Stimulated activated CD8-positive, alpha-beta memory T cell treated with anti-CD3 and anti-CD28 coated beads, Interleukin-15, amount 100 ng/mL, for 24 hours (primary cell): Measurements from ENCODE around the gene ZNF70.
A peak's percentile ranks its signal among the peaks of the same experiment; 100 is the strongest.

Experiments
- DNase-seq: peaks from one replicate; pipeline ENCODE4 v3.0.0-alpha.2; 2020; ENCODE audit warnings: low read depth

Gene ZNF70

DNA sequence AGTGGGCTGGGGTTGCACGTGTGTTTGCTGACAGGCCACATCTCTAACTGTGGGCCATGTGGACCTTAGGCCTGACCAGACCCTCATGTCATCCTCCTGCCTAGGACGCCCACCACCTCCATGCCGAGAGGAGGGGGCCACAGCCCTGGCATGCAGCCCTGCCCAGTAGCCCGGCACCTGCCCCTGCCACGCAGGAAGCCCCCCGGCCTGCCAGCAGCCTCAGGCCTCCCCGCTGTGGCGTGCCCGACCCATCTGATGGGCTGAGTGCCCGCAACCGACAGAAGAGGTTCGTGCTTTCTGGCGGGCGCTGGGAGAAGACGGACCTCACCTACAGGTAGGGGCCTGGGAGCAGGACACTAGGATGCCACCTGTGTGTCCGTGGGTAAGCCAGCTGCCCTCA, 28.2 kb upstream of the ZNF70 start:
- no peak for DNase-seq

GRCh38 chr22:23778577-23778900, 27.6 kb upstream of the ZNF70 start:
- DNase-seq = no peak

DNA sequence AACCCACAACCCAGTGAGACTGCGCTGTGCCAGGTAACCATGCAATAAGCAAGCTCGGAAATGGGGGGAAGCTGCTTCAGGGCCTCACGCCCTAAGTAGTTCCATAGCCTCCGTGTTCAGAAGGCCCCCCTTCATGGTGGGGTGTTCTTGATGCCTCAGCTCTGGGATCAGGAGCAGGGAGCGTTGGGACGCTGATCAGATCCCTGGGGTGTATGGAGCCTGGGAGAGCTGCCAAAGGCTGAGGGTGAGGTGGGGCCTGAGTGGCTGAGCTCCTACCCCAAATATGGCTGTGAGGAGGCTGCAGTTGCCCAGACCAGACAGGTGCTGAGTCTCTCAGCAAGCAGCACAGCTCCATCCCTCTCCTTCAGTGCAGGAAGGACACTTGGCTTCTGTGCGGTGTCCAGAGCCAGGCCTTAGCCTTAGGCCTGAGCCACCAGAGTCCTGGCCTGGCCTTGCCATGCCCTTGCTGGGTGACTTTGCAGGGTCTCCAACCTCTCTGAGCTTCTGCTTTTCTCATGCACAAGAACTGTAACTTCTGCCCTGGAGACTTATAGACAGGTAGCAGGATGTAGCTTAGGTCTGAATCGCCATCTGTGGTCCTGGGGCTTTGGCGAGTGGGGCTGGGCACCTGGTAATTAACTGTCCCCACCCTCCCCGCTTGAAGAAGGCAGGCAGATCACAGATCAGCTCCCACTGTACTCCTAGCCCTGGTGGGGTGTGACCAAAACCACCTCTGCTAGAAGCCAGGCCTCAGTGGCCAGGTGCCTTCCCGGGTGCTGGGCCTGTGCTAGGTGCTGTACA, 27.1 kb upstream of the ZNF70 start:
- DNase-seq = no peak

- DNase-seq = no peak
These were observed 25.0 kb upstream of the ZNF70 start for GRCh38 chr22:23775779-23776375.

DNA sequence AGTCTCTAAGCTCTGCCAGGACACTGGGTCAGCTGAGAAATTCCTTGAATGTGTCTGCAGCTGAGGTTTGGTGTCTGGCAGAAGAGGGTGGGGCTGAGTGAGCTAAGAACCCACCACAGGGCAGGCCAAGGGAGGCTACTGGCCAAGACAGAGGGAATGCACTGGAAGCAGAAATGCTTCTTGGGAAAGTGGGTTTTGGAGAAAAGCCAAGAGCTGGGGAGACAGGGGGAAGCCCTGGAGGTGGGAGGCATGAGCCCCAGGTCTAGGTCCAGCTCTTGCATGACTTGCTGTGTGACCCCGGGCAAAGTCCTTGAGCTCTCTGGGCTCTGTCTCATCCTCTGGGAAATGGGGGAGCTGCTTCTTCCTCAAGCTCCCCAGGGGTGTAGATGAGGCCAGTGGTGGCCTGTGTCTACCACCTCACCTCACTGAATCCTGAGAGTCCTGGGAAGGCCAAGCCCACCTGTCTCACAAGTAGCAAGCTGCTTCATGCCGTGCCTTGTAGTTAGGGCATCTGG, 24.1 kb upstream of the ZNF70 start:
- DNase-seq = no peak

- no peak for DNase-seq
These were observed 23.4 kb upstream of the ZNF70 start for GRCh38 chr22:23774114-23774921.

- no peak for DNase-seq
These were observed 22.7 kb upstream of the ZNF70 start for GRCh38 chr22:23773483-23774113.

GRCh38 chr22:23772649-23773473, 21.9 kb upstream of the ZNF70 start, which contains the start of gene MMP11:
Gene MMP11, plus strand, starts transcription at chr22:23772849. Its CDS starts 22 bp downstream, at chr22:23772871.
- no peak for DNase-seq

GRCh38 chr22:23772315-23772648, 21.4 kb upstream of the ZNF70 start:
- no peak for DNase-seq

GRCh38 chr22:23769321-23769965, 18.5 kb upstream of the ZNF70 start:
- DNase-seq = no peak

- DNase-seq = peak; percentile 59
These were observed 17.0 kb upstream of the ZNF70 start, which contains the start of gene CHCHD10 for GRCh38 chr22:23767673-23768548. Gene CHCHD10, minus strand, starts transcription at chr22:23767972. Its CDS starts 98 bp downstream, at chr22:23767874.

- DNase-seq = no peak
These were observed 16.4 kb upstream of the ZNF70 start for GRCh38 chr22:23767303-23767672.

GRCh38 chr22:23764899-23765881, 14.3 kb upstream of the ZNF70 start:
- no peak for DNase-seq

DNA sequence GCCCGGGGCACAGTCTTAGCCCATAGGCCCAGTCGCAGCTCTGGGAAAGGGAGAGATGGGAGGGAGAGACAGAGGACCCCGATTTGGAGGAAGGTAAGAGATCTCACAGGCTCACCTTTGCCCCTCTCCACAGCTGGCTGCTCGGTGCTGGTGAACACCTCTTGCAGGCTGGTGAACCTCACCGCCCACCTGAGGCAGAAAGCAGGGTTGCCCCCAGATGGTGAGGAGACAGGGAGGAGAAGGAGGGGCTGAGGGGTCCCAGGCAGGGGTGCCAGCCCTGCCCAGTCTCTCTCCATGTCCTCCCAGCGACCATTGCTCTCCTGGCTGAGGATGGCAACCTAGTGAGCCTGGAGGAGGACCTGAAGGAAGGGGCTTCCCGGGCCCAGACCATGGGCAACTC, 13.0 kb upstream of the ZNF70 start:
- no peak for DNase-seq

GRCh38 chr22:23763579-23763945, 12.7 kb upstream of the ZNF70 start:
- no peak for DNase-seq

- no peak for DNase-seq
These were observed 12.1 kb upstream of the ZNF70 start, which contains the start of gene C22orf15 for GRCh38 chr22:23762842-23763578. Gene C22orf15, plus strand, starts transcription at chr22:23762990. Its CDS starts 317 bp downstream, at chr22:23763307.

DNA sequence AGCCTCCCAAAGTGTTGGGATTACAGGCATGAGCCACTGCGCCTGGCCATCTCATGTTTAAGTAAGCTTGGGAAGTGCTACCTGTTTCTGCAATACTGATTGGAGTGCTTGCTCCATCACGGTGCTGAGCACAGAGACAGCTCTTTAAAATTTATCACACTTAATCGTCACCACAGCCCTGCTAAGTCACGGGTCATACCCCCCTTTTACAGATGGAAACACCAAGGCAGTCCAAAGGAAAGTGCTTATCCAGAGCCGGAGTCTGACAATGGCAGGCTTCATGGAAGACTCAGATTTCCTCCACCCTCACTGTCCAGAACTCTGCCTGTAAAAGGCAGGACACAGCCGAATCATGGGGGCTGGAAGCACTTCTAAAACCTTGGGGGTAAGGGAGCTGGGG, 9.1 kb upstream of the ZNF70 start:
- no peak for DNase-seq

- DNase-seq = no peak
These were observed 8.7 kb upstream of the ZNF70 start for GRCh38 chr22:23759566-23759965.
